Endothelial cell of umbilical vein (primary cell): ENCODE results near the gene RPP40. TPM values are rescaled to one million over a fixed set of nuclear protein-coding genes. Genes with fewer than 3 reads are reported as not detected.

Experiments used
- BruUV-seq: library from RNA; stranded (reverse); fragments of 400-500 nt; replicated peaks from 2 replicates; lab custom pipeline; 2021; lab: Mats Ljungman, UMichigan
- CTCF ChIA-PET: fragments of 300-600, 350-600 bp; sonication (Branson Sonifier 250); formaldehyde crosslinking; loops from one replicate; lab custom pipeline; 2021; ENCODE audit warnings: antibody characterized with exemption, inconsistent platforms; lab: Charles Lee
- POLR2A ChIA-PET: fragments of 300-600, 350-600 bp; sonication (Branson Sonifier 250); formaldehyde crosslinking; loops from one replicate; lab custom pipeline; 2021; ENCODE audit warnings: antibody characterized with exemption, inconsistent platforms; lab: Charles Lee
- DNase-seq: peaks from one replicate; pipeline ENCODE4 v3.0.0-alpha.2; 2011; ENCODE audit warnings: low read depth, low spot score
- FAIRE-seq: peaks from 2 replicates; lab custom pipeline; 2011; peaks lifted over from hg19 to GRCh38; lab: Jason Lieb, UNC
- H2AFZ ChIP-seq: 2 replicates; pipeline ENCODE4 v1.6.0; 2012; ENCODE audit warnings: low read depth, low read length, control low read depth, inconsistent platforms
- H3K27ac ChIP-seq: 2 replicates; pipeline ENCODE4 v1.5.1; 2011; ENCODE audit warnings: low read depth, mild to moderate bottlenecking, control low read depth, low read length, moderate library complexity; ENCODE audit not compliant: insufficient read depth
- H3K27me3 ChIP-seq, 2 experiments: 2 replicates each; pipeline versions ENCODE4 v1.6.0 to v1.6.1; 2011; ENCODE audit warnings: low read length in 2 of 2, mixed read lengths in 1 of 2; ENCODE audit not compliant: control insufficient read depth in 2 of 2, insufficient read depth in 2 of 2
- H3K36me3 ChIP-seq, 2 experiments: 2 replicates in 1 of 2; 3 replicates in 1 of 2; pipeline ENCODE4 v1.5.1; 2011; ENCODE audit warnings: low read length in 2 of 2, mild to moderate bottlenecking in 1 of 2, moderate library complexity in 1 of 2; ENCODE audit not compliant: control insufficient read depth in 2 of 2, insufficient read depth in 2 of 2; ENCODE audit errors: extremely low read depth in 1 of 2
- H3K4me1 ChIP-seq: 3 replicates; pipeline ENCODE4 v1.5.1; 2011; ENCODE audit warnings: mild to moderate bottlenecking, low read length; ENCODE audit not compliant: control insufficient read depth, insufficient read depth; ENCODE audit errors: extremely low read depth
- H3K4me2 ChIP-seq: 2 replicates; pipeline ENCODE4 v1.6.1; 2011; ENCODE audit warnings: low read length, control low read depth, mixed read lengths; ENCODE audit not compliant: insufficient read depth
- H3K4me3 ChIP-seq, 3 experiments: fragments of 200-600 bp in 1 of 3; sonication (generic), shearing (Covaris generic) in 1 of 3; replicated peaks in 1 of 3; 2 replicates each; pipeline ENCODE4 v1.5.1; 2011 to 2016; ENCODE audit warnings: control low read depth in 3 of 3, low read length in 3 of 3, mild to moderate bottlenecking in 2 of 3, inconsistent platforms in 1 of 3, low read depth in 1 of 3, moderate library complexity in 1 of 3; ENCODE audit not compliant: insufficient read depth in 1 of 3
- H3K79me2 ChIP-seq: 2 replicates; pipeline ENCODE4 v1.6.0; 2012; ENCODE audit warnings: low read length, inconsistent platforms; ENCODE audit not compliant: control insufficient read depth, insufficient read depth
- H3K9ac ChIP-seq: replicated peaks from 2 replicates; pipeline ENCODE3; 2011; ENCODE audit warnings: low read length, control low read depth; ENCODE audit not compliant: insufficient read depth; ENCODE audit errors: extremely low read depth
- H3K9me1 ChIP-seq: replicated peaks from 3 replicates; pipeline ENCODE4 v1.6.0; 2011; ENCODE audit warnings: mild to moderate bottlenecking, low read length; ENCODE audit not compliant: control insufficient read depth, insufficient read depth; ENCODE audit errors: extremely low read depth
- H3K9me3 ChIP-seq: replicated peaks from 2 replicates; pipeline ENCODE4 v1.5.1; 2012; ENCODE audit warnings: low read length, inconsistent platforms; ENCODE audit not compliant: control insufficient read depth, insufficient read depth
- H4K20me1 ChIP-seq: replicated peaks from 2 replicates; pipeline ENCODE3; 2011; ENCODE audit warnings: mild to moderate bottlenecking, low read length; ENCODE audit not compliant: control insufficient read depth, insufficient read depth; ENCODE audit errors: extremely low read depth
- CTCF ChIP-seq, 2 donors: IDR thresholded peaks; 1 replicate in 1 of 2; 2 replicates in 1 of 2; pipeline ENCODE4 v1.5.1; 2011; ENCODE audit warnings: low read length in 2 of 2, mild to moderate bottlenecking in 2 of 2, moderate library complexity in 2 of 2, control low read depth in 1 of 2, inconsistent platforms in 1 of 2, low read depth in 1 of 2; ENCODE audit not compliant: insufficient read depth in 1 of 2; ENCODE audit errors: extremely low read depth in 1 of 2
- EZH2 ChIP-seq: IDR thresholded peaks from 2 replicates; pipeline ENCODE4 v1.6.1; 2012; ENCODE audit warnings: borderline replicate concordance, low read depth, mild to moderate bottlenecking, moderate library complexity, low read length, inconsistent platforms; ENCODE audit not compliant: severe bottlenecking
- FOS ChIP-seq: IDR thresholded peaks from 2 replicates; pipeline ENCODE4 v1.6.1; 2011; ENCODE audit warnings: mild to moderate bottlenecking, low read length, moderate library complexity, borderline replicate concordance; ENCODE audit not compliant: insufficient read depth
- GATA2 ChIP-seq: IDR thresholded peaks from 2 replicates; pipeline ENCODE4 v1.7.0; 2011; ENCODE audit warnings: low read depth, mild to moderate bottlenecking, moderate library complexity, mixed read lengths, low read length; ENCODE audit not compliant: insufficient read length, insufficient read depth
- JUN ChIP-seq: IDR thresholded peaks from 2 replicates; pipeline ENCODE4 v1.6.1; 2011; ENCODE audit warnings: borderline replicate concordance, low read depth; ENCODE audit not compliant: insufficient read length, insufficient read depth
- MAX ChIP-seq: IDR thresholded peaks from 2 replicates; pipeline ENCODE4 v1.6.1; 2011; ENCODE audit not compliant: insufficient read depth, insufficient read length
- MYC ChIP-seq: IDR thresholded peaks from one replicate; pipeline ENCODE4 v1.6.1; 2011; ENCODE audit warnings: mild to moderate bottlenecking, low read depth, low read length
- POLR2A ChIP-seq: IDR thresholded peaks from 2 replicates; pipeline ENCODE4 v1.6.1; 2012; ENCODE audit warnings: low read depth, mild to moderate bottlenecking, control low read depth, low read length
- POLR2AphosphoS5 ChIP-seq: IDR thresholded peaks from 2 replicates; pipeline ENCODE4 v1.6.1; 2012; ENCODE audit warnings: low read depth, mild to moderate bottlenecking, control low read depth, low read length, moderate library complexity; ENCODE audit not compliant: insufficient read depth
- dilution Hi-C: fragments of 300-500 bp; cut with MboI; formaldehyde crosslinking; loops from one replicate; pipeline ENCODE4 v1.15.0; 2019; ENCODE audit warnings: low sequenced_read_pairs; ENCODE audit not compliant: extremely low pct_ligation_motif_present
- intact Hi-C: fragments of 100-400 bp; cut with micrococcal nuclease; formaldehyde crosslinking; loops from one replicate; pipeline ENCODE4 v1.10.0; 2022
- polyA plus RNA-seq, 4 experiments: library from polyadenylated mRNA; depleted of rRNA in 3 of 4; stranded (reverse) in 3 of 4; unstranded in 1 of 4; fragments of >200 nt; gene quantifications; 2 replicates each; pipeline versions ENCODE4 v1.2.1 to v1.2.3, GENCODE V29; 2011 to 2012; ENCODE audit warnings: missing spikeins in 1 of 4
- total RNA-seq: library from RNA; stranded (reverse); gene quantifications from 2 replicates; pipeline ENCODE4 v1.2.3, GENCODE V29; 2021

Gene RPP40
- total and polyA plus RNA-seq, 2 donors (not counting 3 experiments of a cell fraction or from before 2014, with no cell fraction given) = 10.2 to 15.3 TPM

- intact Hi-C loops (no loop called here), dilution Hi-C loops (no loop called here)
- Histone ChIP-seq H3K4me3 (no peak overlapping the region), H3K9me1 (no peaks in the 10 kb centered on the region), H4K20me1 (no peaks in the 10 kb centered on the region), H3K4me2 (no peak overlapping the region), H2AFZ (no peak overlapping the region), H3K9ac (no peak overlapping the region), H3K27me3 (no peaks in the 10 kb centered on the region), H3K9me3 (no peaks in the 10 kb centered on the region), H3K79me2 (no peaks in the 10 kb centered on the region), H3K27ac (no peak overlapping the region), H3K4me1 (no peaks in the 10 kb centered on the region), H3K36me3 (no peaks in the 10 kb centered on the region)
- ChIA-PET CTCF (no interaction called here), POLR2A (no interaction called here)
- no TSS peak for BruUV-seq
- TF ChIP-seq MYC (no peak), CTCF (IDR thresholded peaks at IDR 0.05; ENCODE audit: extremely low read depth in 1 of 2, insufficient read depth in 1 of 2, low read depth in 1 of 2, low read length in 2 of 2) (no peak), MAX (no peak), FOS (no peak), GATA2 (no peak), POLR2A (no peak), JUN (no peak), POLR2AphosphoS5 (no peak), EZH2 (no peak)
- no peak for FAIRE-seq
- no peak for DNase-seq
These were observed 41.0 kb upstream of the RPP40 start for GRCh38 chr6:5044866-5045265.
